Caco-2 (cell line): ENCODE data around the gene OTUB1. TPM values are rescaled to one million over a fixed set of nuclear protein-coding genes. Genes with fewer than 3 reads are reported as not detected.

Source experiments
- BruUV-seq: library from RNA; stranded (reverse); fragments of 400-500 nt; replicated peaks from 2 replicates; lab custom pipeline; 2021; lab: Mats Ljungman, UMichigan
- CTCF ChIA-PET: fragments of 300-600 bp; sonication (Branson Sonifier 250); formaldehyde crosslinking; loops from one replicate; lab custom pipeline; 2022; ENCODE audit warnings: antibody characterized with exemption; lab: Charles Lee
- POLR2A ChIA-PET: fragments of 300-600 bp; sonication (Branson Sonifier 250); formaldehyde crosslinking; loops from one replicate; lab custom pipeline; 2022; ENCODE audit warnings: antibody characterized with exemption; lab: Charles Lee
- DNase-seq, 2 experiments: peaks; one replicate each; pipeline versions ENCODE4 v3.0.0 to v3.0.0-alpha.2; 2020 to 2022
- H3K27me3 ChIP-seq: replicated peaks from 2 replicates; pipeline ENCODE4 v1.6.0; 2011; ENCODE audit warnings: low read length; ENCODE audit not compliant: control insufficient read depth, insufficient read depth
- H3K36me3 ChIP-seq: 2 replicates; pipeline ENCODE4 v1.5.1; 2011; ENCODE audit warnings: low read length; ENCODE audit not compliant: control insufficient read depth, insufficient read depth
- H3K4me1 ChIP-seq: fragments of 250-450 bp; sonication (Bioruptor Pico); 2 replicates; pipeline ENCODE4 v1.5.1; 2020; ENCODE audit warnings: mild to moderate bottlenecking
- H3K4me3 ChIP-seq: 2 replicates; pipeline ENCODE4 v1.5.1; 2011; ENCODE audit warnings: low read depth, mild to moderate bottlenecking, control low read depth, low read length
- H3K9me3 ChIP-seq: fragments of 250-450 bp; sonication (Bioruptor Pico); 2 replicates; pipeline ENCODE4 v1.5.1; 2020; ENCODE audit warnings: mild to moderate bottlenecking, moderate library complexity
- H3K27ac Mint-ChIP-seq: one replicate; pipeline ENCODE4 v1.8.0; 2022; ENCODE audit warnings: mixed read lengths; ENCODE audit not compliant: unreplicated experiment
- H3K27me3 Mint-ChIP-seq: one replicate; pipeline ENCODE4 v1.8.0; 2022; ENCODE audit warnings: mixed read lengths; ENCODE audit not compliant: insufficient read depth, unreplicated experiment
- H3K36me3 Mint-ChIP-seq: one replicate; pipeline ENCODE4 v1.8.0; 2022; ENCODE audit warnings: mild to moderate bottlenecking, mixed read lengths; ENCODE audit not compliant: insufficient read depth, unreplicated experiment
- H3K4me1 Mint-ChIP-seq: one replicate; pipeline ENCODE4 v1.8.0; 2022; ENCODE audit warnings: low read depth, mixed read lengths; ENCODE audit not compliant: unreplicated experiment
- H3K4me3 Mint-ChIP-seq: one replicate; pipeline ENCODE4 v1.8.0; 2022; ENCODE audit warnings: mild to moderate bottlenecking, moderate library complexity, mixed read lengths; ENCODE audit not compliant: unreplicated experiment
- H3K9me3 Mint-ChIP-seq: one replicate; pipeline ENCODE4 v1.8.0; 2022; ENCODE audit warnings: mixed read lengths; ENCODE audit not compliant: unreplicated experiment
- intact Hi-C: fragments of 100-400 bp; cut with micrococcal nuclease; formaldehyde crosslinking; loops from one replicate; pipeline ENCODE4 v1.10.0; 2022; ENCODE audit not compliant: unreplicated experiment
- total RNA-seq: library from RNA; stranded (reverse); gene quantifications from 2 replicates; pipeline ENCODE4 v1.2.3, GENCODE V29; 2022
- TF ChIP-seq, protein P1 (sequence below), 2 experiments: fragments of 200-600 bp in 1 of 2; IDR thresholded peaks; 1 replicate in 1 of 2; 2 replicates in 1 of 2; pipeline versions ENCODE4 v1.5.1 to v1.8.0; 2011 to 2022; ENCODE audit warnings: antibody characterized with exemption in 1 of 2, control low read depth in 1 of 2, inconsistent platforms in 1 of 2, low read depth in 1 of 2, low read length in 1 of 2, mild to moderate bottlenecking in 1 of 2, moderate library complexity in 1 of 2; ENCODE audit not compliant: insufficient read depth in 1 of 2, severe bottlenecking in 1 of 2, unreplicated experiment in 1 of 2

The OTUB1 gene
- total RNA-seq, 1 experiment from 2014 or later: 152 TPM

DNA sequence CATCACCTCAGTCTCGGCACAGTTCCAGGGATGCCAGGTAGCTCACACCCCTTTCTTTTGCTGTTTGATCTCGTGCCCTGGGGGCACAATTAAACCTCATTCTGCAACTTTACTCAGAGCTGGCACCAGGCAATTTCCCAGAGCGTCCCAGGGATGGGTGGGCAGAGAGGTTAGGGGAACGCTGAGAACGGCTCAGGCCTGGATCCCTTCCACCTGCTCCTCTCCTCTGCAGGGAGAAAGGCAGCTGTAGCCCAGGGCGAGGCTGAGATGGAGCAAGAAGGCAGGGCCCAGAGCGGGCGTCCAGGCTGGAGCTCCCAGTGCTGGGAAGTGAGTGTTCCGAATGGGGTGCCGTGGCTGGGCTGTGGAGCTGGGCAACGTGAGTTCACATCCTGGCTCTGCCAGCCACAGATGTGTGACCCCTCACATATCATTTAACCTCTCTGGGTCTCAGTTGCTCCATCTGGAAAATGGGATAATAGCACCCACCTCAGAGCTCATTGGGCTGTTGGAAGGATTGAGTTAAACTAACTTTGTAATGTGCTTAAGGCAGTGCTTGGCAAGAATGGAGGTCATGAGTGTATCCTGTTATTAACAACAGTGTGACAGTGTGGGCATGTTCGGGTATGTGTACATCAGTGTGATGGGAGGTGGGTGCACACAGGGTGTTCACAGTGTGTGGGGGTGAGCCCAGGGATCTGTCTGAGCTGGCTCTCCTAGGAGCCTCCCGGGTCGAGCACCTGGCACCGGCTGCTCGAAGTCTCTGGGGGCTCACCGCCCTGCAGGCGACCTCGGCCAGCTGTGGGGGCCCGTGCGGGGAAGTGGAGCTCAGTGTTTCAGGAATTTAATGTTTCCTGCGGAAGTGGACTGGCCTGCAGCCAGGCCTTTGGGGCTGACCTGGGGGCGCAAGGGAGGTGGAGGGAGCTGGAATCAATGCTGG, 15.5 kb downstream of the OTUB1 start:
- Mint-ChIP-seq H3K4me1 (no peaks in the 10 kb centered on the region), H3K27me3 (no peaks in the 10 kb centered on the region), H3K27ac (no peak overlapping the region), H3K4me3 (no peak overlapping the region), H3K9me3 (no peaks in the 10 kb centered on the region), H3K36me3 (peaks cover 46% of the 10 kb centered on the region)
- Histone ChIP-seq H3K4me3 (no peak overlapping the region), H3K9me3 (no peaks in the 10 kb centered on the region), H3K36me3 (peaks cover 2% of the 10 kb centered on the region; the same call in 1 of the 2 replicates), H3K4me1 (no peaks in the 10 kb centered on the region), H3K27me3 (no peaks in the 10 kb centered on the region)
- ChIA-PET CTCF (no interaction called here), POLR2A (no interaction called here)
- DNase-seq: no peak
- BruUV-seq: no TSS peak
- intact Hi-C loops: no loop called here
- TF ChIP-seq, protein P1, sequence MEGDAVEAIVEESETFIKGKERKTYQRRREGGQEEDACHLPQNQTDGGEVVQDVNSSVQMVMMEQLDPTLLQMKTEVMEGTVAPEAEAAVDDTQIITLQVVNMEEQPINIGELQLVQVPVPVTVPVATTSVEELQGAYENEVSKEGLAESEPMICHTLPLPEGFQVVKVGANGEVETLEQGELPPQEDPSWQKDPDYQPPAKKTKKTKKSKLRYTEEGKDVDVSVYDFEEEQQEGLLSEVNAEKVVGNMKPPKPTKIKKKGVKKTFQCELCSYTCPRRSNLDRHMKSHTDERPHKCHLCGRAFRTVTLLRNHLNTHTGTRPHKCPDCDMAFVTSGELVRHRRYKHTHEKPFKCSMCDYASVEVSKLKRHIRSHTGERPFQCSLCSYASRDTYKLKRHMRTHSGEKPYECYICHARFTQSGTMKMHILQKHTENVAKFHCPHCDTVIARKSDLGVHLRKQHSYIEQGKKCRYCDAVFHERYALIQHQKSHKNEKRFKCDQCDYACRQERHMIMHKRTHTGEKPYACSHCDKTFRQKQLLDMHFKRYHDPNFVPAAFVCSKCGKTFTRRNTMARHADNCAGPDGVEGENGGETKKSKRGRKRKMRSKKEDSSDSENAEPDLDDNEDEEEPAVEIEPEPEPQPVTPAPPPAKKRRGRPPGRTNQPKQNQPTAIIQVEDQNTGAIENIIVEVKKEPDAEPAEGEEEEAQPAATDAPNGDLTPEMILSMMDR (IDR thresholded peaks at IDR 0.05; ENCODE audit: insufficient read depth in 1 of 2, low read depth in 1 of 2, low read length in 1 of 2, severe bottlenecking in 1 of 2, unreplicated experiment in 1 of 2): no peak

DNA sequence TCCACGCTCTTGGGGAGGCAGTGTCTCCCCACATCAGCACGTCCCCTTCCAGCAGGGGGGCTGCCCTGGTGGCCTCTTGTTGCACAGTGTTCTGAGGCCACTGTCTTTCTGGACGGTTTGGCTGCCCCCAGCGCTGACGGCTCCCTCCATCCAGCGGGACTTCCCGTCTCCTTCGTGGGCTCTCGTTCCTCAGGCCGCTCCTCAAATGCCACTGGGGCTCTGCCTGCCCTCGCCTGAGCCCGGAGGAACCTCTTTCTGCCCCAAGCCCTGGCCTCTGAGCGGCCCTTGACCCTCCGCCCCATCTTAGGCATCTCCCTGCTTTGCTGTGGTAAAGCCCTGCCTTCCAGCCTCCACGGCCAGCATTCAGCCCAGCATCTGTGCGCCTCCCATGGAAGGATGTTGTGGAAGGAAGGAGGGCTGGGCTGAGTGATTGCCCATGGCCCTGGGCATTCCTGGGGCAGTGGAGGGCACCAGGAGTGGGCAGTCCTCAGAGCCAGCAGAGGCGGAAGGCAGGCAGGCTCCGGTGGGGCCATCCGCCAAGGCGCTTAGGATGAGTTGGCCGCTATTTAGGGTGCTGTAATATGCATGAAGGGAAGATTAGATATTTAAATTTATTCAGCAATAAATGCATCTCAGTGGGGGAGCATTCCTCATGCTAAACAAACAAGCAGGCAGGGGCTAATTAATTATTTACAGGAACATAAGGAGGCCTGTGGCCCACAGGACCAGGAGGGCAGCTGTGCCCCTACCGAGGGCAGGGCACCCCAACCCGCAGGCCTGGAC, 17.8 kb downstream of the OTUB1 start:
- Histone ChIP-seq H3K36me3 (no peaks in the 10 kb centered on the region; the same call in 1 of the 2 replicates), H3K4me1 (no peaks in the 10 kb centered on the region), H3K4me3 (no peak overlapping the region), H3K9me3 (no peaks in the 10 kb centered on the region), H3K27me3 (no peaks in the 10 kb centered on the region)
- no TSS peak for BruUV-seq
- CTCF ChIA-PET: no interaction called here
- H3K4me3 Mint-ChIP-seq: no peak overlapping the region
- no peak overlapping the region for H3K27ac Mint-ChIP-seq
- intact Hi-C loops: no loop called here
- no peaks in the 10 kb centered on the region for H3K4me1 Mint-ChIP-seq
- DNase-seq: no peak
- TF ChIP-seq, protein P1 (IDR thresholded peaks at IDR 0.05; ENCODE audit: insufficient read depth in 1 of 2, low read depth in 1 of 2, low read length in 1 of 2, severe bottlenecking in 1 of 2, unreplicated experiment in 1 of 2): no peak
- peaks cover 36% of the 10 kb centered on the region for H3K36me3 Mint-ChIP-seq
- no peaks in the 10 kb centered on the region for H3K9me3 Mint-ChIP-seq
- no peaks in the 10 kb centered on the region for H3K27me3 Mint-ChIP-seq
- POLR2A ChIA-PET: no interaction called here

DNA sequence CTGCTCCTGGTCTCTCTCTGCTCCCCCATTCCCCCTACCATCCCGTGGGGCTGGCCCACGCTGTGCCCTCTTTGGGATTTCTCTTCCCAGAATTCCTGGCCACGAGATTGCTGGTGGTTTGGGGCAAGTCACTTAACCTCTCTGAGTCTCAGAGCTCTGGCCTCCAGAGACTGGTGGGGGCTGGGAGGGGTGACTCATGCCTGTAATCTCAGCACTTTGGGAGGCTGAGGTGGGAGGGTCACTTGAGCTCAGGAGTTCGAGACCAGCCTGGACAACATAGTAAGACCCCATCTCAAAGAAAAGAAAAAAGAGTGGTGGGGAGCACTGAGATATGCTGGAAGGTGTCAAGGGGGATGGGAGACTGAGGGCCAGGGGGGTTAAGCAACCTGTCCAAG, 18.3 kb downstream of the OTUB1 start:
- ChIA-PET POLR2A (no interaction called here), CTCF (no interaction called here)
- Histone ChIP-seq H3K4me1 (no peaks in the 10 kb centered on the region), H3K9me3 (no peaks in the 10 kb centered on the region), H3K4me3 (no peak overlapping the region), H3K36me3 (no peaks in the 10 kb centered on the region; the same call in 1 of the 2 replicates), H3K27me3 (no peaks in the 10 kb centered on the region)
- intact Hi-C loops: no loop called here
- TF ChIP-seq, protein P1 (IDR thresholded peaks at IDR 0.05; ENCODE audit: insufficient read depth in 1 of 2, low read depth in 1 of 2, low read length in 1 of 2, severe bottlenecking in 1 of 2, unreplicated experiment in 1 of 2): no peak
- H3K36me3 Mint-ChIP-seq: peaks cover 38% of the 10 kb centered on the region
- DNase-seq: no peak
- H3K9me3 Mint-ChIP-seq: no peaks in the 10 kb centered on the region
- no peaks in the 10 kb centered on the region for H3K27me3 Mint-ChIP-seq
- H3K4me1 Mint-ChIP-seq: no peaks in the 10 kb centered on the region
- H3K27ac Mint-ChIP-seq: no peak overlapping the region
- no TSS peak for BruUV-seq
- no peak overlapping the region for H3K4me3 Mint-ChIP-seq
